Medulla oblongata (tissue), 1 donor: Measurements from ENCODE around the gene ALPG.
"Not testable (repeated sequence)": the region's sequence is repeated elsewhere in the genome, so short reads cannot be mapped to it uniquely, and the experiment has no call there.

Experiments used
- DNase-seq: peaks from one replicate; pipeline ENCODE4 v3.0.0-alpha.2; 2015; ENCODE audit errors: extremely low spot score

ALPG gene

GRCh38 chr2:232440220-232441018 lies 33.8 kb downstream of the ALPG start:
- DNase-seq: peak; percentile 76

- DNase-seq: no peak
Observed at GRCh38 chr2:232441147-232441651, 34.6 kb downstream of the ALPG start.

- not testable (repeated sequence) for DNase-seq
Observed at GRCh38 chr2:232441922-232442321, 35.3 kb downstream of the ALPG start.

- DNase-seq: not testable (repeated sequence)
Observed at GRCh38 chr2:232442431-232442830, 35.8 kb downstream of the ALPG start.

- not testable (repeated sequence) for DNase-seq
Observed at GRCh38 chr2:232443047-232443446, 36.4 kb downstream of the ALPG start.

- not testable (repeated sequence) for DNase-seq
Observed at GRCh38 chr2:232443669-232444408, 37.2 kb downstream of the ALPG start.

- no peak for DNase-seq
Observed at GRCh38 chr2:232444409-232445148, 37.9 kb downstream of the ALPG start.

- DNase-seq: not testable (repeated sequence)
Observed at GRCh38 chr2:232445149-232445885, 38.7 kb downstream of the ALPG start.

GRCh38 chr2:232446266-232446777 lies 39.7 kb downstream of the ALPG start:
- not testable (repeated sequence) for DNase-seq

- DNase-seq: no peak
Observed at GRCh38 chr2:232447091-232447620, 40.5 kb downstream of the ALPG start.

- DNase-seq: peak; percentile 3
Observed at GRCh38 chr2:232447638-232448303, 41.1 kb downstream of the ALPG start.

- DNase-seq: peak; percentile 12
Observed at GRCh38 chr2:232448304-232448690, 41.7 kb downstream of the ALPG start.

- no peak for DNase-seq
Observed at GRCh38 chr2:232449964-232450363, 43.3 kb downstream of the ALPG start.

GRCh38 chr2:232451645-232452044 lies 45.0 kb downstream of the ALPG start:
- not testable (repeated sequence) for DNase-seq

- no peak for DNase-seq
Observed at GRCh38 chr2:232454630-232455029, 48.0 kb downstream of the ALPG start.

- DNase-seq: no peak
Observed at GRCh38 chr2:232455426-232456255, 49.0 kb downstream of the ALPG start, which contains the start of gene ALPI. Gene ALPI (plus strand): TSS chr2:232456153. CDS start chr2:232456200, 47 bp downstream.

GRCh38 chr2:232456296-232457120 lies 49.9 kb downstream of the ALPG start:
- no peak for DNase-seq
